Measurements from ENCODE around the gene TMEM119. TPM values are rescaled to one million over a fixed set of nuclear protein-coding genes. Genes with fewer than 3 reads are reported as not detected.

The TMEM119 gene
- total and polyA plus RNA-seq, 12 donors, result 0.57 to 6.9 (median 2.0) TPM

DNA sequence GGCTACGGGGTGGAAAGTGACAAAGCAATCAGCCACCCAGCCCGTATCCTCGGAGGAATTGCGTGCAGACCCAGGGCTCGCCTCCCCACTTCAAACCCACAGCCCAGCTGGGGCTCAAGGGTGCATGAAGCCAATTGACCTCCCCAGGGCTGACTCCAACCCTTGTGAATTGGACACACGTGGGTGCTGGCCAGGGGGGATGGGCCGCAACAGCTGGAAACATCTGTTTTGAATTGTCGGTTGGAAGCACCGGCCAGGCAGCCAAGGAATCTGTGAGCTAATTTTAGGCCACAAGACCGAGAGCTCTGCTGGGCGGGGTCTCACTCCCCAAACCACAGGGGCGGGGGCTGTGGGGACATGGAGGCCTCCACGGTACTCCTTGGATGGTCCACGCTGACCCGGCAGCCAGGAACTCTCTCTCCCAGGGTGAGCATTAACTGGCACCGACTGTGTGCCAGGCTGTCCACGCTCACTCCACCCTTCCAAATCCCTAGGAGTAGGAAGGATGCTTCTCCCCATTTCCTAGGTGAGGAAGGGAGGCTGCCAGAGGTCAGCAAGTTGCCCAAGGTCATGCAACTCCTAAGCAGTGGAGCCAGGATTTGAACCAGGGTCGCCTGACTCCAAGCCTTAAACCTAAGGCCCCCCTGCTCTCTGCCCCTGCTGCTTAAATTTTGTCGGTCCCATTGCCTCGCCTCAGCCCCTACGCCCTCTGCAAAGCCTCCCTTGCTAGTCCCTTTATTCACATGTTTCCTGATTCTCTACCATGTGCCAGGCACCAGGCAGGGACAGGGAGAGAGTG, 11.9 kb upstream of the TMEM119 start:
- no peaks in the 10 kb centered on the region for H3K9me3 ChIP-seq
- H3K27me3 ChIP-seq, result no peaks in the 10 kb centered on the region
- H3K4me3 ChIP-seq, result peak overlapping the region in 1 of 10 donors; percentile 15
- H3K4me1 ChIP-seq, result peaks cover 0 to 31% (median 11%) of the 10 kb centered on the region in 9 donors
- H3K27ac ChIP-seq, result peak overlapping the region in 2 of 10 donors; percentile 6 to 12
- intact Hi-C loops (cut with DNase I), result loop anchor here in 2 of 10 donors (5.0 to 10.0 kb wide), 2 partner anchors 37 to 485 kb away; partner anchors contain the start of genes ALKBH2 (in 1 of the 2) and UNG (in 1 of the 2)
- DNase-seq, result peak; percentile 73 to 84
- 31 to 39% methylated on average over 21 of the region's 21 CpGs for WGBS, 2 donors
- H3K36me3 ChIP-seq, result no peaks in the 10 kb centered on the region
- TF ChIP-seq, protein P1, sequence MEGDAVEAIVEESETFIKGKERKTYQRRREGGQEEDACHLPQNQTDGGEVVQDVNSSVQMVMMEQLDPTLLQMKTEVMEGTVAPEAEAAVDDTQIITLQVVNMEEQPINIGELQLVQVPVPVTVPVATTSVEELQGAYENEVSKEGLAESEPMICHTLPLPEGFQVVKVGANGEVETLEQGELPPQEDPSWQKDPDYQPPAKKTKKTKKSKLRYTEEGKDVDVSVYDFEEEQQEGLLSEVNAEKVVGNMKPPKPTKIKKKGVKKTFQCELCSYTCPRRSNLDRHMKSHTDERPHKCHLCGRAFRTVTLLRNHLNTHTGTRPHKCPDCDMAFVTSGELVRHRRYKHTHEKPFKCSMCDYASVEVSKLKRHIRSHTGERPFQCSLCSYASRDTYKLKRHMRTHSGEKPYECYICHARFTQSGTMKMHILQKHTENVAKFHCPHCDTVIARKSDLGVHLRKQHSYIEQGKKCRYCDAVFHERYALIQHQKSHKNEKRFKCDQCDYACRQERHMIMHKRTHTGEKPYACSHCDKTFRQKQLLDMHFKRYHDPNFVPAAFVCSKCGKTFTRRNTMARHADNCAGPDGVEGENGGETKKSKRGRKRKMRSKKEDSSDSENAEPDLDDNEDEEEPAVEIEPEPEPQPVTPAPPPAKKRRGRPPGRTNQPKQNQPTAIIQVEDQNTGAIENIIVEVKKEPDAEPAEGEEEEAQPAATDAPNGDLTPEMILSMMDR (IDR thresholded peaks at IDR 0.05), result no peak
- ATAC-seq, result peak; percentile 81 to 93 (median 86)

DNA sequence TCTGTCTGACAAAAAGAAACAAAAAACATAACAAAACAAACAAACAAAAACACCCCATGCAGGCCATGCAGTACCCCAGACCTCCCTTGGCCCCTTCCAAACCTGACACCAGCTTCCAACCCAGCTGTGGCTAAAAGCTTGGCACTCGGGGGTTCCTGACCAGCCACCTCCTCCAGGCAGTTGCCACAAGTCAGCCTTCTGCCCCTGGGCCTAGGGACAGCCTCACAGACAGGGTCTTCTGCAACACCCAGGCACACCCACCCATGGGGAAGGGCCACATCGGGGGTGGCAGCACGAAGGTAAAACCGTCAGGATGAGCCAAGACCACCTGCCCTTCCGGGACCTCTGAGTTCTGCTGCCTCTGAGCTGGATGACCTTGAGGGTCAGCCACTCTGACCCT, 10.7 kb upstream of the TMEM119 start:
- no peak for ATAC-seq
- Histone ChIP-seq H3K4me3 (no peak overlapping the region), H3K9me3 (no peaks in the 10 kb centered on the region), H3K27ac (no peak overlapping the region), H3K36me3 (no peaks in the 10 kb centered on the region), H3K4me1 (peaks cover 0 to 27% (median 11%) of the 10 kb centered on the region in 9 donors), H3K27me3 (no peaks in the 10 kb centered on the region)
- DNase-seq, result no peak
- intact Hi-C loops (cut with DNase I), result loop anchor here in 1 of 10 donors (5.0 kb wide), 1 partner anchor 36 kb away; no protein-coding TSS in a partner anchor
- TF ChIP-seq, protein P1 (IDR thresholded peaks at IDR 0.05), result no peak
- WGBS, 2 donors, result 84% methylated on average over 5 of the region's 5 CpGs

DNA sequence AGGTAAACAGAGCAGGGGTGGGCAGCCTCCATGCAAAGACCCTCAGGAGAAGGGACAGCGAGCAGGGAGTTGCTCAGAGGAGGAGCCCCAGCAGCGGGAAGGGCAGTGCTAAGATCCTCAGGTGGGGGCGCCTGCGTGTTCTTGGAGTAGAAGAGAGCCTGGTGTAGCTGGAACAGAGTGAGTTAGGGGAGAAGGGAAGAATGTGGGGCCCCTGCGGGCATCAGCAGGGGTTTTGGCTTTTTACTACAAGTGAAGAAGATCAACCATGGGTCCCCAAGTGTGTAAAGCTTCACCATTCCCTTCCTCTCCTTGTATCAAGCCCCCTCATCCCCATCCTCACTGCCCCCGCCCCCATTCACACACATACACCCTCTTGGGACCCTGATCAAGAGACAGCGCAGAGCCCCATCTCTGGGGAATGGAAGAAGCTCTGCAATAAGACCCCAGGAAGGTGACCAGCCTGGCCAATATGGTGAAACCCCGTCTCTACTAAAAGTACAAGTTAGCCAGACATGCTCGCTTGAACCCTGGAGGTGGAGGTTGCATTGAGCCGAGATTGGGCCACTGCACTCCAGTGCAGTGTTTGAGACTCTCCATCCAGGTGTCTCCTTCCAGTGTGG, 10.2 kb upstream of the TMEM119 start:
- H3K36me3 ChIP-seq, result no peaks in the 10 kb centered on the region
- peaks cover 0 to 22% (median 11%) of the 10 kb centered on the region in 9 donors for H3K4me1 ChIP-seq
- no peak overlapping the region for H3K4me3 ChIP-seq
- no peaks in the 10 kb centered on the region for H3K9me3 ChIP-seq
- WGBS, 2 donors, result 93 to 95% methylated on average over 10 of the region's 10 CpGs
- intact Hi-C loops (cut with DNase I), result loop anchor here in 1 of 10 donors (5.0 kb wide), 1 partner anchor 36 kb away; no protein-coding TSS in a partner anchor
- DNase-seq (no peak), ATAC-seq (no peak)
- no peaks in the 10 kb centered on the region for H3K27me3 ChIP-seq
- TF ChIP-seq, protein P1 (IDR thresholded peaks at IDR 0.05), result no peak
- H3K27ac ChIP-seq, result no peak overlapping the region

DNA sequence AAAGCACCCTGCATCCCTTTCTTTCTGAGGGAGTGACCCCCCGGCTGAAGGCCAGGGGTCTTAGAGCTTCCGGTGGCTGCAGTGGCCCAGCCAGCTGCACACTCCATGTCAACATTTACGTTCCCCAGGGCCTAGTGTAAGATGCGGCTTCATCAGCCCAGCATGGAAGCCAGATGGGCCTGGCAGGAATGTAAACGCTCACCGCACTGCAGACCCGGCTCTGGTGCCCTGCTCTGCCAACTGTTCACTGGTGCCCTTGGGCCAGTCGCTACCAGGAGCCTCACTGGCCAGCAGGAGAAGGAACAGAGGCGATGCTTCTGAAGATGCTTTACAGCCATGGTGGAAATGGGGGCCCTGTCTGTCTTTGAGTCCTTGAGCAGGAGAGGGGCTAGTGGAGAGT, 8.6 kb upstream of the TMEM119 start:
- Histone ChIP-seq H3K4me1 (peaks cover 0 to 18% (median 9%) of the 10 kb centered on the region in 9 donors), H3K27me3 (no peaks in the 10 kb centered on the region), H3K36me3 (no peaks in the 10 kb centered on the region), H3K9me3 (no peaks in the 10 kb centered on the region), H3K27ac (no peak overlapping the region), H3K4me3 (no peak overlapping the region)
- TF ChIP-seq, protein P1 (IDR thresholded peaks at IDR 0.05), result no peak
- DNase-seq, result no peak
- intact Hi-C loops (cut with DNase I), result loop anchor here in 1 of 10 donors (5.0 kb wide), 1 partner anchor 34 kb away; no protein-coding TSS in a partner anchor
- 70 to 79% methylated on average over 9 of the region's 9 CpGs for WGBS, 2 donors
- no peak for ATAC-seq
